ENCODE results near the gene JADE1.

JADE1 gene

GRCh38 chr4:128770807-128771206, 38.7 kb upstream of the JADE1 start:
- DNase-seq (ENCODE audit: low spot score) = no peak

DNA sequence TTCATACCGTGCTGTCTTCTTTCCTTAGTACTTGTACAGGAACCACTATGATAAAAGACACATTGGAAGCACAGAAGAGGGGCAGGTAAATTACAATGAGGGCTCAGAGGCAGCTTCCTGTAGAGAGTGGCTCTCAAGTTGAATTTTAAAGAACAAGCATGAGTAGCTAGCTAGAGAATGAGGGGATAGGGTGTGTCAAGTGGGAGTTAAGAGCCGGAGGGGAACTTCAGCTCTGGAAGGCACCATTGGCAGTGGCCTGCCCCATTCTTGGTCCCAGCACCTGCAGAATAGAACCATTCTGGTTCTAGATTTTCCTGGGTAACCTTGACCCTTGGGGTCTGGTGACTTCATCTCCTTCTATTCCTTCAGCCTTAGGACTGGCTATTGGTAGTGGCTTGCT, 34.0 kb upstream of the JADE1 start:
- H3K23ac ChIP-seq (ENCODE audit: low read depth, low read length, poor library complexity) = no peak overlapping the region
- H3K4me3 ChIP-seq (ENCODE audit: low read length in 2 of 2) = no peak overlapping the region
- no peak overlapping the region for H3K18ac ChIP-seq (ENCODE audit: low read length)
- no peak overlapping the region for H4K8ac ChIP-seq (ENCODE audit: low read depth, low read length)
- no peaks in the 10 kb centered on the region for H3K27me3 ChIP-seq (ENCODE audit: control insufficient read depth in 3 of 3, insufficient read depth in 3 of 3, low read depth in 1 of 3, low read length in 3 of 3)
- no peak overlapping the region for H2BK120ac ChIP-seq (ENCODE audit: low read depth, low read length)
- H3K79me1 ChIP-seq (ENCODE audit: low read depth, low read length) = no peaks in the 10 kb centered on the region
- no peak overlapping the region for H2BK12ac ChIP-seq (ENCODE audit: low read length)
- no CpG with 5 or more reads among the region's 2 CpGs for WGBS, 2 donors (ENCODE audit: extremely low coverage in 2 of 2, insufficient read length in 2 of 2, insufficient replicate concordance in 1 of 2)
- H3K9me3 ChIP-seq (replicated peaks in 1 of 2; ENCODE audit: control insufficient read depth in 2 of 2, insufficient read depth in 1 of 2, low read depth in 1 of 2, low read length in 2 of 2) = no peaks in the 10 kb centered on the region
- no peak overlapping the region for H2AFZ ChIP-seq (ENCODE audit: low read length)
- no peak overlapping the region for H3K4ac ChIP-seq (ENCODE audit: low read length)
- no peak overlapping the region for H2AK5ac ChIP-seq (ENCODE audit: low read depth, low read length)
- no peak overlapping the region for H3K14ac ChIP-seq (ENCODE audit: low read length)
- H3K9ac ChIP-seq (ENCODE audit: low read depth, low read length, poor library complexity) = no peak overlapping the region
- H3K27ac ChIP-seq (replicated peaks; ENCODE audit: low read length) = no peak overlapping the region
- no peak overlapping the region for H4K91ac ChIP-seq (ENCODE audit: low read depth, low read length, poor library complexity)
- no peak overlapping the region for H2BK15ac ChIP-seq (ENCODE audit: low read length)
- H2BK5ac ChIP-seq (ENCODE audit: low read length) = no peak overlapping the region
- H3K4me1 ChIP-seq (ENCODE audit: control insufficient read depth in 2 of 2, insufficient read depth in 1 of 2, low read depth in 1 of 2, low read length in 2 of 2) = no peaks in the 10 kb centered on the region
- H3K4me2 ChIP-seq (ENCODE audit: insufficient read depth, low read length, poor library complexity, severe bottlenecking) = no peak overlapping the region
- H3K36me3 ChIP-seq (replicated peaks in 1 of 2; ENCODE audit: control insufficient read depth in 2 of 2, insufficient read depth in 2 of 2, low read length in 2 of 2) = no peaks in the 10 kb centered on the region
- no peak for DNase-seq (ENCODE audit: low spot score)

More at GRCh38 chr4:128770807-128771206, 38.7 kb upstream of the JADE1 start:
- WGBS, 2 donors (ENCODE audit: extremely low coverage in 2 of 2, insufficient read length in 2 of 2, insufficient replicate concordance in 1 of 2) = no CpG with 5 or more reads among the region's 3 CpGs
- H2BK12ac ChIP-seq (ENCODE audit: low read length) = no peak overlapping the region
- no peak overlapping the region for H2BK5ac ChIP-seq (ENCODE audit: low read length)
- H4K91ac ChIP-seq (ENCODE audit: low read depth, low read length, poor library complexity) = no peak overlapping the region
- H3K4me1 ChIP-seq (ENCODE audit: control insufficient read depth in 2 of 2, insufficient read depth in 1 of 2, low read depth in 1 of 2, low read length in 2 of 2) = no peaks in the 10 kb centered on the region
- H3K14ac ChIP-seq (ENCODE audit: low read length) = no peak overlapping the region
- H3K4ac ChIP-seq (ENCODE audit: low read length) = no peak overlapping the region
- H2BK15ac ChIP-seq (ENCODE audit: low read length) = no peak overlapping the region
- no peak overlapping the region for H3K4me3 ChIP-seq (ENCODE audit: low read length in 2 of 2)
- no peak overlapping the region for H3K23ac ChIP-seq (ENCODE audit: low read depth, low read length, poor library complexity)
- H3K18ac ChIP-seq (ENCODE audit: low read length) = no peak overlapping the region
- H3K9ac ChIP-seq (ENCODE audit: low read depth, low read length, poor library complexity) = no peak overlapping the region
- no peak overlapping the region for H2BK120ac ChIP-seq (ENCODE audit: low read depth, low read length)
- no peak overlapping the region for H4K8ac ChIP-seq (ENCODE audit: low read depth, low read length)
- no peak overlapping the region for H2AFZ ChIP-seq (ENCODE audit: low read length)
- H3K36me3 ChIP-seq (replicated peaks in 1 of 2; ENCODE audit: control insufficient read depth in 2 of 2, insufficient read depth in 2 of 2, low read length in 2 of 2) = no peaks in the 10 kb centered on the region
- H3K27me3 ChIP-seq (ENCODE audit: control insufficient read depth in 3 of 3, insufficient read depth in 3 of 3, low read depth in 1 of 3, low read length in 3 of 3) = no peaks in the 10 kb centered on the region
- H3K9me3 ChIP-seq (replicated peaks in 1 of 2; ENCODE audit: control insufficient read depth in 2 of 2, insufficient read depth in 1 of 2, low read depth in 1 of 2, low read length in 2 of 2) = no peaks in the 10 kb centered on the region
- no peak overlapping the region for H3K27ac ChIP-seq (replicated peaks; ENCODE audit: low read length)
- no peak overlapping the region for H3K4me2 ChIP-seq (ENCODE audit: insufficient read depth, low read length, poor library complexity, severe bottlenecking)
- no peak overlapping the region for H2AK5ac ChIP-seq (ENCODE audit: low read depth, low read length)
- no peaks in the 10 kb centered on the region for H3K79me1 ChIP-seq (ENCODE audit: low read depth, low read length)

DNA sequence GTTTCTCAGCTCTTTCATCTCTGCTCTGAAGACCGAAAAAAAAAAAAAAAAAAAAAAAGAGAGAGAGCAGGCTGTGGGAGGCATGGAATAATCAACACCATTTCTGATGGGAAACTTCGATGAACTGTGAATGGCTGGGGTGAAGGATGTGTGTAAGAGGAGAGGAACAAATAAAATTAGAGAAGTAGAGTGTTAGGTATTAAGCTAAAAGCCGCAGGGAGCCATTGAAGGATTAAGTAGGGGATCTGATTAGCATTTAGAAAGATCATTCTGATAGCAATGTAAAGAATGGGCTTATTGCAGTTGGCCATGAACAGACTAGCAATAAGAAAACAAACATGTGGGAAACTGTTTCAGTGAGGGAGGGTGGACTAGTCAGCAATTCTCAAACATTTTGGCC, 33.6 kb upstream of the JADE1 start:
- Histone ChIP-seq H3K14ac (ENCODE audit: low read length) (no peak overlapping the region), H3K4me2 (ENCODE audit: insufficient read depth, low read length, poor library complexity, severe bottlenecking) (no peak overlapping the region), H3K27ac (replicated peaks; ENCODE audit: low read length) (no peak overlapping the region), H3K4me3 (ENCODE audit: low read length in 2 of 2) (no peak overlapping the region), H3K36me3 (replicated peaks in 1 of 2; ENCODE audit: control insufficient read depth in 2 of 2, insufficient read depth in 2 of 2, low read length in 2 of 2) (no peaks in the 10 kb centered on the region), H2BK15ac (ENCODE audit: low read length) (no peak overlapping the region), H3K9ac (ENCODE audit: low read depth, low read length, poor library complexity) (no peak overlapping the region), H2AFZ (ENCODE audit: low read length) (no peak overlapping the region), H3K4ac (ENCODE audit: low read length) (no peak overlapping the region), H2BK12ac (ENCODE audit: low read length) (no peak overlapping the region), H3K23ac (ENCODE audit: low read depth, low read length, poor library complexity) (no peak overlapping the region), H2BK5ac (ENCODE audit: low read length) (no peak overlapping the region), H3K27me3 (ENCODE audit: control insufficient read depth in 3 of 3, insufficient read depth in 3 of 3, low read depth in 1 of 3, low read length in 3 of 3) (no peaks in the 10 kb centered on the region), H4K91ac (ENCODE audit: low read depth, low read length, poor library complexity) (no peak overlapping the region), H3K79me1 (ENCODE audit: low read depth, low read length) (no peaks in the 10 kb centered on the region), H2AK5ac (ENCODE audit: low read depth, low read length) (no peak overlapping the region), H3K9me3 (replicated peaks in 1 of 2; ENCODE audit: control insufficient read depth in 2 of 2, insufficient read depth in 1 of 2, low read depth in 1 of 2, low read length in 2 of 2) (no peaks in the 10 kb centered on the region), H3K18ac (ENCODE audit: low read length) (no peak overlapping the region), H4K8ac (ENCODE audit: low read depth, low read length) (no peak overlapping the region), H2BK120ac (ENCODE audit: low read depth, low read length) (no peak overlapping the region), H3K4me1 (ENCODE audit: control insufficient read depth in 2 of 2, insufficient read depth in 1 of 2, low read depth in 1 of 2, low read length in 2 of 2) (no peaks in the 10 kb centered on the region)
- WGBS, 2 donors (ENCODE audit: extremely low coverage in 2 of 2, insufficient read length in 2 of 2, insufficient replicate concordance in 1 of 2) = no CpG with 5 or more reads among the region's 3 CpGs
- no peak for DNase-seq (ENCODE audit: low spot score)

DNA sequence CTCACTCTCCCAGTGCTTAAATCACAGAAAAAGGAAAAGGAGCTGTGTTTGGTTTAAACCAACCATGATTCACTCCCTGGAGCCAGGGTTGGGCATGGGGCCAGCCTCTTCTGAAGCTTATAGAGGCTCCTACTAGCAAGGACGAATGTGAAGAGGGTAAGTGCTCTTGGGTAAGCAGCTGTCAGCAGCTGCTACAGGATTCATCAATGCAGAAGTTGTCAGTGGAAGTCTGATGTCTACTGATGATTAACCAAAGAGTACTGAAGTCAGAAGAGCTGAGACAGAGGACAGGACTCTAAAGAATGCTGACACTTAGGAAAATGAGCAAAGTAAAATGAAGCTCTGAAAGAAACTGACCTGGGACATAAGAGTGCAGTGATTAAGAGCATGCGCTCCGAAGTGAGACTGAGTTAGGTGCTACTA, 32.7 kb upstream of the JADE1 start:
- DNase-seq (ENCODE audit: low spot score) = no peak
- Histone ChIP-seq H4K8ac (ENCODE audit: low read depth, low read length) (no peak overlapping the region), H3K27me3 (ENCODE audit: control insufficient read depth in 3 of 3, insufficient read depth in 3 of 3, low read depth in 1 of 3, low read length in 3 of 3) (no peaks in the 10 kb centered on the region), H3K36me3 (replicated peaks in 1 of 2; ENCODE audit: control insufficient read depth in 2 of 2, insufficient read depth in 2 of 2, low read length in 2 of 2) (no peaks in the 10 kb centered on the region), H3K18ac (ENCODE audit: low read length) (no peak overlapping the region), H3K4me1 (ENCODE audit: control insufficient read depth in 2 of 2, insufficient read depth in 1 of 2, low read depth in 1 of 2, low read length in 2 of 2) (no peaks in the 10 kb centered on the region), H2AK5ac (ENCODE audit: low read depth, low read length) (no peak overlapping the region), H3K4ac (ENCODE audit: low read length) (no peak overlapping the region), H2BK15ac (ENCODE audit: low read length) (no peak overlapping the region), H3K23ac (ENCODE audit: low read depth, low read length, poor library complexity) (no peak overlapping the region), H3K79me1 (ENCODE audit: low read depth, low read length) (no peaks in the 10 kb centered on the region), H3K9me3 (replicated peaks in 1 of 2; ENCODE audit: control insufficient read depth in 2 of 2, insufficient read depth in 1 of 2, low read depth in 1 of 2, low read length in 2 of 2) (no peaks in the 10 kb centered on the region), H2AFZ (ENCODE audit: low read length) (no peak overlapping the region), H2BK120ac (ENCODE audit: low read depth, low read length) (no peak overlapping the region), H4K91ac (ENCODE audit: low read depth, low read length, poor library complexity) (no peak overlapping the region), H3K14ac (ENCODE audit: low read length) (no peak overlapping the region), H2BK12ac (ENCODE audit: low read length) (no peak overlapping the region), H2BK5ac (ENCODE audit: low read length) (no peak overlapping the region), H3K9ac (ENCODE audit: low read depth, low read length, poor library complexity) (no peak overlapping the region), H3K4me2 (ENCODE audit: insufficient read depth, low read length, poor library complexity, severe bottlenecking) (no peak overlapping the region), H3K27ac (replicated peaks; ENCODE audit: low read length) (no peak overlapping the region), H3K4me3 (ENCODE audit: low read length in 2 of 2) (no peak overlapping the region)
- no CpG with 5 or more reads among the region's 3 CpGs for WGBS, 2 donors (ENCODE audit: extremely low coverage in 2 of 2, insufficient read length in 2 of 2, insufficient replicate concordance in 1 of 2)

Data from neuronal stem cell (in vitro differentiated cells).